ACHN (cell line): ENCODE results near the gene USP6NL.
"Not testable (repeated sequence)": the region's sequence is repeated elsewhere in the genome, so short reads cannot be mapped to it uniquely, and the experiment has no call there.

Experiments used
- DNase-seq: peaks from one replicate; pipeline ENCODE4 v3.0.0-alpha.2; 2015
- in situ Hi-C: cut with HindIII; loops from 2 replicates; pipeline ENCODE4 v1.10.0; 2017; ENCODE audit warnings: low sequenced_read_pairs, low pct_ligation_motif_present, low pct_unique_long_range_greater_than_20kb

USP6NL gene

GRCh38 chr10:11611248-11612020 lies at the start of gene USP6NL:
Gene USP6NL, minus strand, starts transcription at chr10:11611650. Its CDS starts 14,016 bp downstream, at chr10:11597634.
- peak; percentile 85 for DNase-seq
- in situ Hi-C loops = no loop called here

- in situ Hi-C loops = no loop called here
Measured at GRCh38 chr10:11658801-11659368, 47.4 kb upstream of the USP6NL start.

GRCh38 chr10:11655836-11656235 lies 44.4 kb upstream of the USP6NL start:
- in situ Hi-C loops = no loop called here
- DNase-seq = no peak

More at GRCh38 chr10:11658801-11659368, 47.4 kb upstream of the USP6NL start:
- DNase-seq = no peak

- no peak for DNase-seq
- in situ Hi-C loops = no loop called here
Measured at GRCh38 chr10:11654659-11655058, 43.2 kb upstream of the USP6NL start.

- no peak for DNase-seq
- in situ Hi-C loops = no loop called here
Measured at GRCh38 chr10:11653758-11654471, 42.5 kb upstream of the USP6NL start.

- no peak for DNase-seq
Measured at GRCh38 chr10:11647676-11648075, 36.2 kb upstream of the USP6NL start.

GRCh38 chr10:11646450-11646849 lies 35.0 kb upstream of the USP6NL start:
- DNase-seq = no peak
- in situ Hi-C loops = no loop called here

More at GRCh38 chr10:11647676-11648075, 36.2 kb upstream of the USP6NL start:
- in situ Hi-C loops = no loop called here

- no peak for DNase-seq
- in situ Hi-C loops = no loop called here
Measured at GRCh38 chr10:11643039-11643438, 31.6 kb upstream of the USP6NL start.

GRCh38 chr10:11642566-11642965 lies 31.1 kb upstream of the USP6NL start:
- no peak for DNase-seq
- in situ Hi-C loops = no loop called here

- no peak for DNase-seq
- in situ Hi-C loops = no loop called here
Measured at GRCh38 chr10:11639849-11640764, 28.7 kb upstream of the USP6NL start.

GRCh38 chr10:11639362-11639761 lies 27.9 kb upstream of the USP6NL start:
- in situ Hi-C loops = no loop called here
- DNase-seq = no peak

- in situ Hi-C loops = no loop called here
- DNase-seq = no peak
Measured at GRCh38 chr10:11638055-11638698, 26.7 kb upstream of the USP6NL start.

GRCh38 chr10:11636697-11637303 lies 25.4 kb upstream of the USP6NL start:
- in situ Hi-C loops = no loop called here
- DNase-seq = no peak

- in situ Hi-C loops = no loop called here
- no peak for DNase-seq
Measured at GRCh38 chr10:11631890-11632587, 20.6 kb upstream of the USP6NL start.

GRCh38 chr10:11631291-11631690 lies 19.8 kb upstream of the USP6NL start:
- in situ Hi-C loops = no loop called here
- DNase-seq = no peak

- DNase-seq = no peak
- in situ Hi-C loops = no loop called here
Measured at GRCh38 chr10:11629731-11630130, 18.3 kb upstream of the USP6NL start.

- in situ Hi-C loops, DNase-seq: not testable (repeated sequence)
Measured at GRCh38 chr10:11627941-11628340, 16.5 kb upstream of the USP6NL start.
